Measurements from ENCODE around the gene CCL25. TPM values are rescaled to one million over a fixed set of nuclear protein-coding genes. Genes with fewer than 3 reads are reported as not detected.

Gene CCL25
- polyA plus RNA-seq, 1 of the 3 experiments (the other 2 are of a cell fraction) = not detected

DNA sequence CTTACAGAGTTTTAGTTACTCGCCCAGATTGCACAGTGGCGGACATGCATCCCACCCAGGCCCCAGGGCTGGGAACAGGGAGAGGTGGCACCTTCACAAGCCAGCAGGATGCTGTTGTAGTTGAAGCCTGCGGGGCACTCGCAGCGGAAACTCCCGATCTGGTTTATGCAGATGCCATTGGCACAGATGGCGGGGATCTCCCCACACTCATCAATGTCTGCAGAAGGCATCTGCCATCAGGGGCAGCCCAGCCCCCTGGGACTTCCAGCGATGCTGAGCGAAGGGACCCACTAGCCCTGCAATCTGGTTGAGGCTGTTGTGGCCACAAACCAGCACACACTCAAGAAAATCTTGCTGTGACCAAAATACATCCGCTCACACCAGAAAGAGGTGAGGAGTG is 44.6 kb downstream of the CCL25 start:
- H3K79me2 ChIP-seq (ENCODE audit: insufficient read depth) = no peaks in the 10 kb centered on the region
- H3K4me3 ChIP-seq (ENCODE audit: low read depth in 2 of 2, low read length in 1 of 2) = no peak overlapping the region
- no peaks in the 10 kb centered on the region for H3K36me3 ChIP-seq (replicated peaks in 1 of 2; ENCODE audit: control insufficient read depth in 1 of 2, insufficient read depth in 2 of 2, low read length in 1 of 2)
- no peaks in the 10 kb centered on the region for H3K9me2 ChIP-seq
- ChIA-PET POLR2A (no interaction called here), CTCF (interaction anchor here (1.6 kb wide), 1 partner anchor 20 kb away, joined by 3 read pairs; no protein-coding TSS in a partner anchor)
- H3K9me3 ChIP-seq = 0 out of 2 replicates have a peak, but pooled peaks cover 7% of the 10 kb centered on the region
- no peaks in the 10 kb centered on the region for H4K20me1 ChIP-seq (ENCODE audit: insufficient read depth)
- H3K4me2 ChIP-seq = no peak overlapping the region
- no peak for TF ChIP-seq YY1 (IDR thresholded peaks at IDR 0.05; ENCODE audit: low read depth)
- TF ChIP-seq GATA2 (CRISPR knock-in tag; IDR thresholded peaks at IDR 0.05) = no peak
- TF ChIP-seq TEAD4 (IDR thresholded peaks at IDR 0.05; ENCODE audit: borderline replicate concordance, insufficient read depth) = no peak
- no peak for TF ChIP-seq RCOR1 (IDR thresholded peaks at IDR 0.05; ENCODE audit: low read length)
- TF ChIP-seq ELF1 (IDR thresholded peaks at IDR 0.05) = no peak
- no peak for TF ChIP-seq SIN3A (IDR thresholded peaks at IDR 0.05; ENCODE audit: borderline replicate concordance, low read depth, low read length)
- no peak for TF ChIP-seq MXI1 (IDR thresholded peaks at IDR 0.05; ENCODE audit: low read depth, low read length)
- TF ChIP-seq NRF1 (IDR thresholded peaks at IDR 0.05; ENCODE audit: low read depth, low read length) = no peak
- no peak for TF ChIP-seq RXRA (IDR thresholded peaks at IDR 0.05; ENCODE audit: borderline replicate concordance, low read depth)
- TF ChIP-seq, protein P1, sequence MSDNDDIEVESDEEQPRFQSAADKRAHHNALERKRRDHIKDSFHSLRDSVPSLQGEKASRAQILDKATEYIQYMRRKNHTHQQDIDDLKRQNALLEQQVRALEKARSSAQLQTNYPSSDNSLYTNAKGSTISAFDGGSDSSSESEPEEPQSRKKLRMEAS (IDR thresholded peaks at IDR 0.05; ENCODE audit: low read depth) = no peak
- TF ChIP-seq, protein P2, sequence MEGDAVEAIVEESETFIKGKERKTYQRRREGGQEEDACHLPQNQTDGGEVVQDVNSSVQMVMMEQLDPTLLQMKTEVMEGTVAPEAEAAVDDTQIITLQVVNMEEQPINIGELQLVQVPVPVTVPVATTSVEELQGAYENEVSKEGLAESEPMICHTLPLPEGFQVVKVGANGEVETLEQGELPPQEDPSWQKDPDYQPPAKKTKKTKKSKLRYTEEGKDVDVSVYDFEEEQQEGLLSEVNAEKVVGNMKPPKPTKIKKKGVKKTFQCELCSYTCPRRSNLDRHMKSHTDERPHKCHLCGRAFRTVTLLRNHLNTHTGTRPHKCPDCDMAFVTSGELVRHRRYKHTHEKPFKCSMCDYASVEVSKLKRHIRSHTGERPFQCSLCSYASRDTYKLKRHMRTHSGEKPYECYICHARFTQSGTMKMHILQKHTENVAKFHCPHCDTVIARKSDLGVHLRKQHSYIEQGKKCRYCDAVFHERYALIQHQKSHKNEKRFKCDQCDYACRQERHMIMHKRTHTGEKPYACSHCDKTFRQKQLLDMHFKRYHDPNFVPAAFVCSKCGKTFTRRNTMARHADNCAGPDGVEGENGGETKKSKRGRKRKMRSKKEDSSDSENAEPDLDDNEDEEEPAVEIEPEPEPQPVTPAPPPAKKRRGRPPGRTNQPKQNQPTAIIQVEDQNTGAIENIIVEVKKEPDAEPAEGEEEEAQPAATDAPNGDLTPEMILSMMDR (IDR thresholded peaks at IDR 0.05) = no peak
- no peak overlapping the region for H3K27ac ChIP-seq (ENCODE audit: low read depth in 2 of 2, low read length in 1 of 2)
- H3F3A ChIP-seq (replicated peaks; ENCODE audit: insufficient read depth) = no peaks in the 10 kb centered on the region
- DNase-seq = no peak
- no peak overlapping the region for H2AFZ ChIP-seq (ENCODE audit: low read depth)
- H3K9ac ChIP-seq = no peak overlapping the region
- H3K4me1 ChIP-seq (ENCODE audit: control insufficient read depth in 1 of 2, insufficient read depth in 2 of 2, low read depth in 1 of 2, low read length in 1 of 2) = no peaks in the 10 kb centered on the region
- 24% methylated on average over 3 of the region's 10 CpGs for whole genome bisulfite sequencing (ENCODE audit: low lambda C conversion rate)
- H3K27me3 ChIP-seq (ENCODE audit: insufficient read depth) = no peaks in the 10 kb centered on the region

DNA sequence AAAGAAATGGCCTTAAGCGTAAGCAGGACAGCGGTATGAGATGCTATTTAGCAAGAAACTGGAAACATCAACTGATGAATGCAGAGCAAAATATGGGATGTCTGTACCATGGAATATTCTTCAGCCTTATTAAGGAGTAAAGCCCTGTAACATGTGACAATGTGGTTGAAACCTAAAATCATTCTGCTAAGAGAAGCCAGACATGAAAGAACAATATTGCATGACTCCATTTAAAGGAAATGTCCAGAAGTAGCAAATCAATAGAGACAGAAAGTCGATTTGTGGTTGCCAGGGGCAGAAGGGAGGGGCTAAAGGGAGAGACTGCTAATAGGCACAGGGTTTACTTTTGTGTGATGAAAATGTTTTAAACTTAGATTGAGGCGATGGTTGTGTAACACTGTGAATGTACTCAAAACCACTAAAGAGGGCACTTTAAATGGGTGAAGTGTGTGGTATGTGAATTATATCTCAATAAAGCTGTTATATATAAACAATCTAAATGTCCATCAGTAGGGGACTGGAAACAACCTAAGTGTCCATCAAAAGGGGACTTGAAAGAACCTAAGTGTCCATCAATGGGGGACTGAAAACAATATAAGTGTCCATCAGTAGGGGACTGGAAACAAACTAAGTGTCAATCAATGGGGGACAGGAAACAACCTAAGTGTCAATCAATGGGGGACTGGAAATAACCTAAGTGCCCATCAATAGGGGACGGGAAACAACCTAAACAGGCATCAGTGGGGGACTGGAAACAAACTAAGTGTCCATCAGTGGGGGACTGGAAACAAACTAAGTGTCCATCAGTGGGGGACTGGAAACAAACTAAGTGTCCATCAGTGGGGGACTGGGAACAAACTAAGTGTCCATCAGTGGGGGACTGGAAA is 45.4 kb downstream of the CCL25 start:
- WGBS (ENCODE audit: low lambda C conversion rate) = 43% methylated on average over 5 of the region's 5 CpGs
- H3K4me1 ChIP-seq (ENCODE audit: control insufficient read depth in 1 of 2, insufficient read depth in 2 of 2, low read depth in 1 of 2, low read length in 1 of 2) = no peaks in the 10 kb centered on the region
- H4K20me1 ChIP-seq (ENCODE audit: insufficient read depth) = no peaks in the 10 kb centered on the region
- H3K9me3 ChIP-seq = 0 out of 2 replicates have a peak, but pooled peaks cover 7% of the 10 kb centered on the region
- POLR2A ChIA-PET = no interaction called here
- CTCF ChIA-PET = no interaction called here
- H3K9me2 ChIP-seq = no peaks in the 10 kb centered on the region
- H3K79me2 ChIP-seq (ENCODE audit: insufficient read depth) = no peaks in the 10 kb centered on the region
- no peak overlapping the region for H3K4me2 ChIP-seq
- no peak overlapping the region for H2AFZ ChIP-seq (ENCODE audit: low read depth)
- H3K9ac ChIP-seq = no peak overlapping the region
- H3F3A ChIP-seq (replicated peaks; ENCODE audit: insufficient read depth) = no peaks in the 10 kb centered on the region
- H3K27me3 ChIP-seq (ENCODE audit: insufficient read depth) = no peaks in the 10 kb centered on the region
- no peak overlapping the region for H3K27ac ChIP-seq (ENCODE audit: low read depth in 2 of 2, low read length in 1 of 2)
- no peak overlapping the region for H3K4me3 ChIP-seq (ENCODE audit: low read depth in 2 of 2, low read length in 1 of 2)
- DNase-seq = no peak
- H3K36me3 ChIP-seq (replicated peaks in 1 of 2; ENCODE audit: control insufficient read depth in 1 of 2, insufficient read depth in 2 of 2, low read length in 1 of 2) = no peaks in the 10 kb centered on the region
- TF ChIP-seq NFIC (IDR thresholded peaks at IDR 0.05; ENCODE audit: borderline replicate concordance) (no peak), FOXM1 (IDR thresholded peaks at IDR 0.05; ENCODE audit: low read depth) (no peak), MXI1 (IDR thresholded peaks at IDR 0.05; ENCODE audit: low read depth, low read length) (no peak), RXRA (IDR thresholded peaks at IDR 0.05; ENCODE audit: borderline replicate concordance, low read depth) (no peak), NRF1 (IDR thresholded peaks at IDR 0.05; ENCODE audit: low read depth, low read length) (no peak), MEF2A (IDR thresholded peaks at IDR 0.05; ENCODE audit: borderline replicate concordance, low read depth) (no peak), JUND (IDR thresholded peaks at IDR 0.05) (no peak), POLR2AphosphoS5 (IDR thresholded peaks at IDR 0.05; ENCODE audit: low read depth, low read length) (no peak), FOSL2 (IDR thresholded peaks at IDR 0.05; ENCODE audit: borderline replicate concordance, low read depth) (no peak), TEAD4 (IDR thresholded peaks at IDR 0.05; ENCODE audit: borderline replicate concordance, insufficient read depth) (no peak)
- TF ChIP-seq, protein P3, sequence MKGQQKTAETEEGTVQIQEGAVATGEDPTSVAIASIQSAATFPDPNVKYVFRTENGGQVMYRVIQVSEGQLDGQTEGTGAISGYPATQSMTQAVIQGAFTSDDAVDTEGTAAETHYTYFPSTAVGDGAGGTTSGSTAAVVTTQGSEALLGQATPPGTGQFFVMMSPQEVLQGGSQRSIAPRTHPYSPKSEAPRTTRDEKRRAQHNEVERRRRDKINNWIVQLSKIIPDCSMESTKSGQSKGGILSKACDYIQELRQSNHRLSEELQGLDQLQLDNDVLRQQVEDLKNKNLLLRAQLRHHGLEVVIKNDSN (IDR thresholded peaks at IDR 0.05; ENCODE audit: borderline replicate concordance, low read depth) = no peak
- TF ChIP-seq, protein P4, sequence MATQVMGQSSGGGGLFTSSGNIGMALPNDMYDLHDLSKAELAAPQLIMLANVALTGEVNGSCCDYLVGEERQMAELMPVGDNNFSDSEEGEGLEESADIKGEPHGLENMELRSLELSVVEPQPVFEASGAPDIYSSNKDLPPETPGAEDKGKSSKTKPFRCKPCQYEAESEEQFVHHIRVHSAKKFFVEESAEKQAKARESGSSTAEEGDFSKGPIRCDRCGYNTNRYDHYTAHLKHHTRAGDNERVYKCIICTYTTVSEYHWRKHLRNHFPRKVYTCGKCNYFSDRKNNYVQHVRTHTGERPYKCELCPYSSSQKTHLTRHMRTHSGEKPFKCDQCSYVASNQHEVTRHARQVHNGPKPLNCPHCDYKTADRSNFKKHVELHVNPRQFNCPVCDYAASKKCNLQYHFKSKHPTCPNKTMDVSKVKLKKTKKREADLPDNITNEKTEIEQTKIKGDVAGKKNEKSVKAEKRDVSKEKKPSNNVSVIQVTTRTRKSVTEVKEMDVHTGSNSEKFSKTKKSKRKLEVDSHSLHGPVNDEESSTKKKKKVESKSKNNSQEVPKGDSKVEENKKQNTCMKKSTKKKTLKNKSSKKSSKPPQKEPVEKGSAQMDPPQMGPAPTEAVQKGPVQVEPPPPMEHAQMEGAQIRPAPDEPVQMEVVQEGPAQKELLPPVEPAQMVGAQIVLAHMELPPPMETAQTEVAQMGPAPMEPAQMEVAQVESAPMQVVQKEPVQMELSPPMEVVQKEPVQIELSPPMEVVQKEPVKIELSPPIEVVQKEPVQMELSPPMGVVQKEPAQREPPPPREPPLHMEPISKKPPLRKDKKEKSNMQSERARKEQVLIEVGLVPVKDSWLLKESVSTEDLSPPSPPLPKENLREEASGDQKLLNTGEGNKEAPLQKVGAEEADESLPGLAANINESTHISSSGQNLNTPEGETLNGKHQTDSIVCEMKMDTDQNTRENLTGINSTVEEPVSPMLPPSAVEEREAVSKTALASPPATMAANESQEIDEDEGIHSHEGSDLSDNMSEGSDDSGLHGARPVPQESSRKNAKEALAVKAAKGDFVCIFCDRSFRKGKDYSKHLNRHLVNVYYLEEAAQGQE (IDR thresholded peaks at IDR 0.05; ENCODE audit: low read depth, low read length) = no peak
- TF ChIP-seq, protein P5, sequence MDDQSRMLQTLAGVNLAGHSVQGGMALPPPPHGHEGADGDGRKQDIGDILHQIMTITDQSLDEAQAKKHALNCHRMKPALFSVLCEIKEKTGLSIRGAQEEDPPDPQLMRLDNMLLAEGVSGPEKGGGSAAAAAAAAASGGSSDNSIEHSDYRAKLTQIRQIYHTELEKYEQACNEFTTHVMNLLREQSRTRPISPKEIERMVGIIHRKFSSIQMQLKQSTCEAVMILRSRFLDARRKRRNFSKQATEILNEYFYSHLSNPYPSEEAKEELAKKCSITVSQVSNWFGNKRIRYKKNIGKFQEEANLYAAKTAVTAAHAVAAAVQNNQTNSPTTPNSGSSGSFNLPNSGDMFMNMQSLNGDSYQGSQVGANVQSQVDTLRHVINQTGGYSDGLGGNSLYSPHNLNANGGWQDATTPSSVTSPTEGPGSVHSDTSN (IDR thresholded peaks at IDR 0.05) = no peak

All from SK-N-SH (cell line).